GM06990 (cell line): Measurements from ENCODE around the gene KAT2B.

Experiments used
- DNase-seq: peaks from one replicate; pipeline ENCODE4 v3.0.0-alpha.2; 2011; ENCODE audit not compliant: insufficient read length; ENCODE audit errors: extremely low read depth
- H3K27me3 ChIP-seq: replicated peaks from 2 replicates; pipeline ENCODE4 v1.6.0; 2011; ENCODE audit warnings: low read length; ENCODE audit not compliant: control insufficient read depth, insufficient read depth
- H3K36me3 ChIP-seq: 2 replicates; pipeline ENCODE4 v1.5.1; 2011; ENCODE audit warnings: low read length; ENCODE audit not compliant: control insufficient read depth, insufficient read depth
- H3K4me3 ChIP-seq: replicated peaks from 2 replicates; pipeline ENCODE4 v1.5.1; 2011; ENCODE audit warnings: low read depth, mild to moderate bottlenecking, control low read depth, low read length
- CTCF ChIP-seq: IDR thresholded peaks from 2 replicates; pipeline ENCODE4 v1.5.1; 2011; ENCODE audit warnings: low read length, control low read depth, mild to moderate bottlenecking, inconsistent platforms; ENCODE audit not compliant: insufficient read depth, poor library complexity, severe bottlenecking

Gene KAT2B

GRCh38 chr3:20154928-20155327, 114.7 kb downstream of the KAT2B start:
- Histone ChIP-seq H3K27me3 (no peaks in the 10 kb centered on the region), H3K36me3 (no peaks in the 10 kb centered on the region; the same call in 1 of the 2 replicates), H3K4me3 (no peak overlapping the region)
- DNase-seq, result no peak
- no peak for TF ChIP-seq CTCF

GRCh38 chr3:20160230-20160629, 120.0 kb downstream of the KAT2B start:
- Histone ChIP-seq H3K4me3 (no peak overlapping the region), H3K27me3 (no peaks in the 10 kb centered on the region), H3K36me3 (no peaks in the 10 kb centered on the region; the same call in 1 of the 2 replicates)
- TF ChIP-seq CTCF, result no peak
- DNase-seq, result no peak

GRCh38 chr3:20161714-20162113, 121.5 kb downstream of the KAT2B start:
- Histone ChIP-seq H3K36me3 (no peaks in the 10 kb centered on the region; the same call in 1 of the 2 replicates), H3K4me3 (no peak overlapping the region), H3K27me3 (no peaks in the 10 kb centered on the region)
- no peak for DNase-seq
- TF ChIP-seq CTCF, result no peak

GRCh38 chr3:20173844-20174410, 133.7 kb downstream of the KAT2B start:
- Histone ChIP-seq H3K36me3 (no peaks in the 10 kb centered on the region), H3K4me3 (no peak overlapping the region), H3K27me3 (no peaks in the 10 kb centered on the region)
- TF ChIP-seq CTCF, result no peak
- DNase-seq, result no peak

GRCh38 chr3:20181276-20181675, 141.0 kb downstream of the KAT2B start:
- no peak for TF ChIP-seq CTCF
- no peak for DNase-seq
- Histone ChIP-seq H3K4me3 (no peak overlapping the region), H3K27me3 (no peaks in the 10 kb centered on the region), H3K36me3 (no peaks in the 10 kb centered on the region)

GRCh38 chr3:20182206-20182605, 142.0 kb downstream of the KAT2B start:
- DNase-seq, result no peak
- Histone ChIP-seq H3K4me3 (no peak overlapping the region), H3K27me3 (no peaks in the 10 kb centered on the region)

More at GRCh38 chr3:20182206-20182605, 142.0 kb downstream of the KAT2B start:
- no peak for TF ChIP-seq CTCF
- H3K36me3 ChIP-seq, result no peaks in the 10 kb centered on the region
